Renal pelvis (tissue), 4 donors: ENCODE results near the gene CLNS1A. TPM values are rescaled to one million over a fixed set of nuclear protein-coding genes. Genes with fewer than 3 reads are reported as not detected.
"Not testable (repeated sequence)": the region's sequence is repeated elsewhere in the genome, so short reads cannot be mapped to it uniquely, and the experiment has no call there.

Experiments
- DNase-seq: peaks from one replicate; pipeline ENCODE4 v3.0.0-alpha.2; 2013
- polyA plus RNA-seq, 3 donors: library from polyadenylated mRNA; unstranded; fragments of 120-200 nt; gene quantifications; one replicate each; pipeline ENCODE4 v1.2.1, GENCODE V29; 2013; ENCODE audit not compliant: insufficient read length in 3 of 3

The CLNS1A gene
- polyA plus RNA-seq, 3 donors, result 177 to 226 (median 180) TPM

DNA sequence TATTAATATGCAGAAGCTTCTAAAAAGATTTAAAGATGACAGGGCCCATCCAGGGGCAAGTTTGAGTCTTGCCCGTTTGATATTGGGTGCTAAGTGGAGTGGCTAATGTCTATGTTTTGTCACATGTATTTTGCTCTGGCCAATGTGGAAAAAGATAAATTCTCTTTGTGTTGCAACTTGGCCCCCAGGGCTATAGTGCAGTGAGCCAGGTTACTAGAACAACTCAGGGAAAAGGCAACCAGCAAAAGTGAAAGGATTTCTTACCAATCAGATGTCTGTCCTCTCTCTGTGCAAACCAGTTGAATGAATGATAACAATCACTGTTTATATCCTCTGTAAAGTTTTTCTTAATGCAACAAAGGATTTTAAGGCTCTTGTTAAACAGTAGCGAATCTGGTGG, 4.6 kb upstream of the CLNS1A start:
- no peak for DNase-seq

DNA sequence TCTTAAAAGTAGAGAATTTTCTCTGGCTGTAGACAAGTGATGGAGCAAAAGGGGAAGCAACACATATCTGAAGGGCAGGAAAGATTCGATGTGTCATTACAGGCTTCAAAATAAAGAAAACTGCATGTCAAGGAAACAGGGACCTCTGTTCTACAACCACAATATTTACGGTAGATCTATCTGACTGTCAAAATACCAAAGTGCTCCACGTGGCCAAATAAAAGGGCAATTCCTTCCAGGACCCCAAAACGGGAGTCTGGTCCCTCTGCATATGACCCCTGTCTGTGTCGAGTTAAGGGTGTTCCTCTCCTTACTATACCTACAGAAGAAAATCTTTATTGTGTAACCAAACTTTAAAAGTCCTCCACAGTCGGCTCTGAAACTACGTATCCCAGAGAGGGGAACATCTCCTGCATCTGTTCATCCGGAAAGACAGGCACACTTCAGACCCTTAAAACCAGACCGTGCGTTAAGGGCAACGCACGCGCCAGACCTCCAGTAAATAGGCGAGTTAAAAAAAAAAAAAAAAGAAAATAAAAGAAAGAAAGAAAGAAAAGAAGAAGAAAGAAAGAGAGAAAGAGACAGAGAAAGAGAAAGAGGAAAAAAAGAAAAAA, 756 bp downstream of the CLNS1A start:
- DNase-seq, result no peak

DNA sequence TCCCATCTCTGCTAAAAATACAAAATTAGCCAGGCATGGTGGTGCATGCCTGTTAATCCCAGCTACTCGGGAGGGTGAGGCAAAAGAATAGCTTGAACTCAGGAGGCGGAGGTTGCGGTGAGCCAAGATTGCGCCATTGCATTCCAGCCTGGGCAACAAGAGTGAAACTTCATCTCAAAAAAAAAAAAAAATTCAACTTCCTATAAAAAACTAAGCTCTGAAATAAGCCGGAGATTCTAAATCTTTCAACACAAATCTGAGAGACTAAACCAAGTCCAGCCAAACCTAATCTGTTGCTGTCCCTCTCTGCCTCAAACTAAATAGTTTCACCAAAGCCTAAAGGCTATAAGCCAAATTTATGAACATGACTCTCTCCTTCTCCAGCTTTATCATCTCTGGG, 3.7 kb downstream of the CLNS1A start:
- DNase-seq, result not testable (repeated sequence)

DNA sequence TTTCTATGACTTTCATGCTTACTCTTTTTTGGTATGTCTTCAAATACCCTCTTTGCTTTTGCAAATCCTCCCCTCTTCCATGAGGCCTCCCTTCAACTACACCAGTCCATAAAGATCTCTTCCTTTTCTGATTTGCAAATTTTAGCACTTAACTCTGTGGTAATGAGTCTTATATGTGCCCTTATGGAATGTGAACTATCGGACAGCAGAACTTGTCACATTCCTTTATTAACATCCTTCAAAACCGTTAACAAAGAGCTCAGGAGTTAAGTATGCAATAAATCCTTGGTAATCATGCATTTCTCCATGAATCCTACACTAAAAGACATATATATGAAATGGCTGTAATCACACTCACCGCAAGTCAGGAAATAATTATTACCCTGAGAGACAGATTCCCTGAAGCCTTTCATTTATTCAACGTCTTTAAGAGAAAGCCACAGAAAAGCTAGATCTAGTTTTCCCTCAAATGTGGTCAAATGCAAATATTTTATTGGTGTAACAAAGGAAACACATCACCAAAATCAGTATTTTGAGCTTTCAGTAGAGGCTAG, 7.4 kb downstream of the CLNS1A start:
- DNase-seq, result no peak

DNA sequence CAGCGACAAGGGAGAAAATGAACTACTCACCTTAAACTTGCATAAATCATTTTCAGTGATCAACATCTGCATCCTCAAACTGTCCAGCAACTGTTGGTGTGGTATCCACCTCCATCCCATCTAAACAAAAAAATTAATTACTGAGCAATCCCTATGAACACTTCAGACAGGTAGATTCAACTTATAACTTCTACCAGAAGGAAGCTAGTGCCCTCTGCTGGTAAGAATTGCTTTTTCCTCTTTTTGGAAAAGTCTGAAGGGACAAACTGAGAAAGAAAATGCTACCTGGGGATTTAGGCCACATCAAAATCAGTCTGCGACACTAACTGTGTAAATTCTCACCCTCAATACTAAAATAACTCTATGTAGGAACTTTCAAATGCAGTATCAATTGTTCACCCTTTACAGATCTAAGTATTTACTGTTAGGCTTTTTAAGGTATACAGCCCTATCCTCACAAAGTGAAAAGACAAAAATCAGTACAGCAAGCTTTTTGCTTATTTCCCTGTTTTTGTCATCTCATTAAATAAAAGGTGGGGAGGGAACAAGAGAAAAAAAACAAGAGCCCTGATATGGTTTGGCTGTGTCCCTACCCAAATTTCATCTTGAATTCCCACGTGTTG, 17.9 kb downstream of the CLNS1A start:
- DNase-seq, result peak; percentile 43

DNA sequence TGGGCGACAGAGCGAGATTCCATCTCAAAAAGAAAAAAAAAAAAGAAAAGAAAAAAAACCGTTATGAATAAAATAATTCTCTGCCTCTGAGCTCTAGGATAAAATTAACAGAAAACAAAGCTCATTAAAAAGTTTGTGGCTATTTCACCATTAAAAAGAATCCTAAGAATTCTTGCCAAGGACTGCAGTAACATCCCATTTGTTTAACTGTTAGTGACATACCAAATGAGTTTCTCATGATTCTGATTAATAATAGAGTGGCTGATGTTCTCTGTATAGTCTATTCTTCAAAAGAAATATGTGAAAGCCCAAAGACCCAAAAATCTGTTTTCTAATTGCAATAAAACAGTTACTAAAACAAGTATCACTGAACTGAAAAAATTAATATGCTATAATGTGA, 19.7 kb downstream of the CLNS1A start:
- DNase-seq, result no peak

DNA sequence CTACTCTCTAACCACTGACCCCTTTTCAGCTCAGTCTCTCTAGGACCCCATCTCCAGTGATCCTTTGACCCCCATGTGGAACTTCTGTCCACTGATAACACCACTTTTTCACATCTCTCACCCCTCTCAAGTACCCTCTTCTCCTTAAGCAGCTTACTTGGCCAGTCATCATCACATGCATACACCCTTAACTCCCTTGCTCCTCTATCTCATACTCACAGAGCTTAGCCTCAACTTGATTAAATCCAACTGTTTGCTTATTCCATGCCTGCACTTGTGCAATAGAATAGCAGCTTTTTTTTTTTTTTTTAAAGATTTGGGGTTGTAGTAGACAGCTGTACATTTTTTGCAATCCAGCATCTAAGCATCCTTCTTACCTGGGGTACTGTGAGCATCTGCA, 25.7 kb downstream of the CLNS1A start:
- no peak for DNase-seq

DNA sequence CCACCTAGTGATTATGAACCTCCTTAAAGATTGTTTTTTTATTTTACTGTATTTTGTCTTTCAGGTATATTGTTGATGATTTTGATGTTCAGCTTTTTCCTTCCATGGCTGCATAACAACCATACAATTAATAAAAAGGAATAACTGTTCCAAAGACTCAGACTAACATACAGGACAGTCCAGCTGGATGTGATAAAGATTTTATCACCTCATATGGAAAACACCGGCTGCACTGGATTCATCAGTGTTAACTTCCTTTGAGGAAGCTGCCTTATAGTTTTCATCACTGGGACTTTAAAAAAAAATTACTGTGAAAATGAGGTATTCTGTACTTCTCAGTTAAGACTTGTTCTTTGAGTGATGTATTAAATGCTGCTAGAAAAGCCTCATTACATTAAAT, 28.4 kb downstream of the CLNS1A start:
- DNase-seq, result no peak

DNA sequence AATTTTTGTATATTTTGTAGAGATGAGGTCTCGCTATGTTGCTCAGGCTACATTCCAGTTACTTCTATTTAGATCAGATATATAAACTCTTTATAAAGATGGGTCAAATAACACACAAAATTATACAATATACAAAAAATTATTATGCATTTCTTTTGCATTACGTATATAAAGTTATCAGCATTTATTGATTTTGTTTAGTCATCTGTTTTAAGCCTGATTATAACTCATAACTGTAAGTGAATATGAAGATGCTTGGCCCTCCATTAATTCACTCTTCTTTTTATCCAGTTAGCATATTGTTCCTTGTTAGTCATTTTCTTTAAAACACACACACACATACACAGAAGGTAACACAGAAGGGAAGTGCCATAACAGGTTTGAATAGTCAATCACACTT, 33.3 kb downstream of the CLNS1A start:
- DNase-seq, result no peak

DNA sequence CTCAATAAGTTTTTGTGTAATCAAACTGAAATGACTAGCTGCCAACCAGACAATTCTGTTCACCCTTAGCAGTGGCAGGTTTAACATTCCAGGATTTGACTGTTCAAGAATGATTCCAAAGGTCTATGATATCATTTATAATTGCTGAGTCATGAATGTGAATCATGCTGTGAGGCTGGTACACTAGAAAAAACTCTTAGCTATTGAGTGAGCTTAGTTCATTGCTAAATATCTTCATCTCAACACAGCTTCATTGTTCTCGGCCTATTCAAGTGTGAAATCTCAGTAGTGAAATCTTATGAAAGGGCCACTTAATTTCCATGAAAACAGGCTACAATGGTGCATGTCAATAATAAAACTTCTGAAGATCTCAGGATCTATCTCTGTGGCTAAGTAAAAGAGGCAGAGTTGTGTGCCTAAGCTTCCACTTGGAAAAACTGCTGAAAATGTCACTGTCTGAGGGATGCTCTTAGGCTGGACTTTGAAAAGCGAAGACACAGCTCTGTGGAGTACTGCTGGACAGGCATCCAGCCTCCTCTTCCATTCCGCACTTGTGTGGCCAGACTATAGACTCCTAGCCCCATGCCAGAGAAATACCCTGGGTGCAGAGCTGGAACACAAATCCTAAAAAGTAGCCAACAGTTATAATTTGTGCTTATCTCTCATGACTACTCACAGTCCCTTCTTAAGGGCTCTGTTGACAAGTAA, 35.1 kb downstream of the CLNS1A start:
- DNase-seq, result no peak

DNA sequence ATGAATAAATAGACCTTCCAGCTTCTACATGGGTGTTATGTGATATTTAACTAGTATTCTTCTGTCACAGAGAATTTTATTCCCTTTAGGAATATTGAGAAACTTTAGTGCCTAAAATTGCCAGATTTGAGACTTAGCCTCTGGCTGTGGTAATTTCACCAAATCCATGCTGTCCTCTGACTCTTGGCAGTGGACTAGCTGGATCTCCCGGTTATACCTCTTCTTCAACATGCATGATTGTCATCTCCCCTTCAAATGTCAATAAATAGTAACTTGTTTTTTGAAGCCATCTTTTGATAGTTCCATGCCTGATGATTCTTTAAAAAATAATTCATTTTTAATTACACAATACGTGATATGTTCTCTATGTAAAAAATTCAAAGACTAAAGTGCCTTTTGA, 39.4 kb downstream of the CLNS1A start:
- no peak for DNase-seq

DNA sequence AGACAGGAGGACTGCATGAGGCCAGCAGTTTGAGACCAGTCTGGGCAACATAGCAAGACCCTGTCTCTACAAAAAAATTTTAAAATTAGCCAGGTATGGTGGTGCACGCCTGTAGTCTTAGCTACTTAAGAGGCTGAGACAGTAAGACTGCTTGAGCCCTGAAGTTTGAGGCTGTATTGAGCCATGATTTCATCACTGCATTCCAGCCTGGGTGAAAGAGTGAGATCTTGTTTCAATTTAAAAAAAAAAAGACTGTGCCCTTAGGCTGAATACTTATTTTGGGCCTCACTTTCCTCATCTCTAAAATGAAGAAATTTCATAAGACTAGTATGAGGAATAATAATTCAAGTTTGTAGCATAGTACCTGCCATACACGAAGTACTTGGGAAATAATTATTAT, 41.0 kb downstream of the CLNS1A start:
- DNase-seq, result no peak

DNA sequence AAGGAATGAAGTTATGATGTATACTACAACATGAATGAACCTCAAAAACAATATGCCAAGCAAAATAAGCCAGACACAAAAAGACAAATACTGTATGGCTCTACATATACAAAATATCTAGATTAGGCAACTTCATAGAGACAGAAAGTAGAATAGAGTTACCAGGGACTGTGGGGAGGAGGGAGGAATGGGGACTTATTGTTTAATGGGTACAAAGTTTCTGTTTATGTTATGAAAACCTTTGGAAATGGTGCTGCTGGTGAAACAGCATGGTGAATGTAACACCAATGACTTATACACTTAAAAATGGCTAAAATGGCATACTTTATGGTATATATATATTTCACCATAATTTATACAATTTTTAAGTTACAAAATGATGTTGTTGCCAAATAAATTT, 43.7 kb downstream of the CLNS1A start:
- no peak for DNase-seq

DNA sequence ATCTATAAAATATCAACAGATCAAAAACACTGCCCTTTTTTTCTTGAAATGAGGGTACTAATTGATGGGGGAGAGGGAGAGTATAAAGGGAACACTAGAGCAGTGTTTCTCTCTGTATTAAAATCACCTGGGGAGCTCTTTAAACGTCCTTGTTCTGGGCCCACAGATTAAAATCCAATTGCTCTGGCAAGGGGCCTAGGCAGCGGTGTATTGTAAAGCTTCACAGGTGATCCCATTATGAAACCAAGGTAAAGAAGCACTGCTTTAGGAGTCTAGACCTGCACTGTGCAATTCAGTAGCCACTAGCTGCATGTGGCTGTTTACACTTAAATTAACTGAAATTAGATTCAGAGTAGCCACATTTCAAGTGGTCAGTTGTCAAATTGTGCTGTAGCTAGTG, 44.9 kb downstream of the CLNS1A start:
- no peak for DNase-seq

DNA sequence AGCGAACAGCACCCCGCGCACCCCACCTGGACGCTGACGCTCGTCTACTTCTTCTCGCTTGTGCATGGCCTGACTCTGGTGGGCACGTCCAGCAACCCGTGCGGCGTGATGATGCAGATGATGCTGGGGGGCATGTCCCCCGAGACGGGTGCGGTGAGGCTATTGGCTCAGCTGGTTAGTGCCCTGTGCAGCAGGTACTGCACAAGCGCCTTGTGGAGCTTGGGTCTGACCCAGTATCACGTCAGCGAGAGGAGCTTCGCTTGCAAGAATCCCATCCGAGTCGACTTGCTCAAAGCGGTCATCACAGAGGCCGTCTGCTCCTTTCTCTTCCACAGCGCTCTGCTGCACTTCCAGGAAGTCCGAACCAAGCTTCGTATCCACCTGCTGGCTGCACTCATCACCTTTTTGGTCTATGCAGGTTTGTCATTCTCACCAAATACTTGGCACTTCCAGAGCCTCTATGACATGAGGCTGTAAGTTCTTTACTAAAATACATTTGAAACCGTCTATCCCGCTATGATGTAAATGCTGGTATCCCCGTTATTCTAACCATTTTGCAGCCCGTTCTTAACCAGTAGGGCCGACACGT, 47.3 kb downstream of the CLNS1A start:
- DNase-seq, result peak; percentile 34

DNA sequence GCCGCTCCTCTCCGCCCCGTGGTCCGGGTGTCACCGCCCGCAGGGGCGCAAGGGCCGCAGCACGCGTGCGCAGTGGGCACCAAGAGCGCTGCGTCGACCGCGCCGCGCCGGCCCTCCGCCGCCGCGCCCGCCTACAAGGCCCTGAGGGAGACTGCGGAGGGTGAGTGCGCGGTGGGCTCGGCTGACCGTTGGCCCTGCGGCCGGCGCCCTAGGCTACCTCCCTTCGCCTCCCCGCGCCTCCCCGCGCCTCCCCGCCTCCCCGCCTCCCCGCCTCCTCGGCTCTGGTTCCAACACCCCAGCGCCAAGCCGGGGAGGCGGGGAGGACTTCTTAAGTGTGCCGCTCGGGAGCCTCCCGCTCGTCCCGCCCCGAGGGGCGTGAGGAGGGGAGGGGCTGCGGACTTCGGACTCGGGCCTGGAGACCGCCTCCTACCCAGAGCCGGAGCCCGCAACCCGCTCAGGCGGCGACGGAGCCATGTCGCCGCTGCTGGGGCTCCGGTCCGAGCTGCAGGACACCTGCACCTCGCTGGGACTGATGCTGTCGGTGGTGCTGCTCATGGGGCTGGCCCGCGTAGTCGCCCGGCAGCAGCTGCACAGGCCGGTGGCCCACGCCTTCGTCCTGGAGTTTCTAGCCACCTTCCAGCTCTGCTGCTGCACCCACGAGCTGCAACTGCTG, 47.9 kb downstream of the CLNS1A start, which contains the start of gene AQP11:
Gene AQP11, plus strand, starts transcription at position 433 of the 673 bp plus-strand sequence. Its CDS starts 40 bp downstream, at position 473.
- DNase-seq, result peak; percentile 92

DNA sequence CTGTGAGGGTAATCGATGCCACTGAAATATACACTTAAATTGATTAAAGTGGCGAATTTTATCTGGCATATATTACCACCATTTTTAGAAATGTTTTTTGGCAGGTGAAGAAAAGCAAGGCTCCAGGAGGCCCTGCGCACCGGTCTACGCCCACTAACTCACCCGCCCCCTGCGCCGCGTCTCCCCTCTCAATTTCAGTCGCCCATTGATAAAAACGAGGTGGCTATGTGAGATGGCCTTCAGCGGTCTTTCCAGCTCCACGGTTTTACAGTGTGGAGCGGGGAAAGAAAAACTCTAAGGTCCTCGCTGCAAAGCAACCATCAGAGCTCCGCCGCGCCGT, 48.4 kb downstream of the CLNS1A start:
- no peak for DNase-seq

DNA sequence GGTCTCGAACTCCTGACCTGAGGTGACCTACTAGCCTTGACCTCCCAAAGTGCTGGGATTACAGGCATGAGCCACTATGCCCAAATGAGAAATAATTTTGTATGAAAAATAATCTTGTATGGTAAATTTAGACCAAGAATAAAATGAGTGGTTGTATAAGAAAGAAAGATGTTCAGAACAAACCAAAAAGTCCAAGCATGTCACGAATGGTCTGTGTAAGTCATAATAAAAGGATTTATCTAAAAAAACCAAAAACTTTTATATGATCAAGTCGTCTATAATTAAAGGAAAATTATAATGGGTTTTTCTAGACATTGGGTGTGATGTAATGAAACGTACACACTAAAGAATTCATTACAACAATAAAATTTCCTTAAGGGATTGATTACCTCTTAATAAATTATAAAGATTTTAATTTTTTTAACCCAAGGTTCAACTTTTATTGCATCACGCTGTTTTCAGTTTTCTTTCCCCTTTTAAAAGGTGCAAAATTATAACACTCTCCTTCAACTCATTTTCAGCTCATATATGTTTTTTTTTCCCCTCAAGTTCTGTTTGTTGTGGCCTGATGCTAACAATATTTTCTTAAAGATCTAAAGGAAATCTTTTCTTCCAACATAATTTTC, 56.8 kb downstream of the CLNS1A start:
- peak; percentile 17 for DNase-seq

DNA sequence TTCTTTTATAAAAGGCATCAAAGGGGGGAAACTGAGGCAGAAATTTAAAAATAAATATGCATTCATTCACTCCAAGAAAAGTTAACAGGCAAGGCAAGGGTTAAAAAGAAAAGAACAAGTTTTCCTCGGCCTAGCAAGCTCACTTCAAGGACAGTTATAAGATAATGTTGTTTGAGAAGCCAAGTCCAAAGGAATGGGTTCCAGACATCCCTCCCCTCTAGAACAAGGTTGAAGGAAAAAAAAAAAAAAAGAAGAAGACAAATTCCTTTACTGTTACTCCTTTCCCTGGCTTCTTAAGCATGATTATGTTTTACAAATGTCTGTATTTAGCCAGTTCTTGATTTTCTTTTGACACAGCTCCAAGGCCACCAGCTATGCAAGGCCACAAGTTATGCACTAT, 62.2 kb downstream of the CLNS1A start:
- not testable (repeated sequence) for DNase-seq

DNA sequence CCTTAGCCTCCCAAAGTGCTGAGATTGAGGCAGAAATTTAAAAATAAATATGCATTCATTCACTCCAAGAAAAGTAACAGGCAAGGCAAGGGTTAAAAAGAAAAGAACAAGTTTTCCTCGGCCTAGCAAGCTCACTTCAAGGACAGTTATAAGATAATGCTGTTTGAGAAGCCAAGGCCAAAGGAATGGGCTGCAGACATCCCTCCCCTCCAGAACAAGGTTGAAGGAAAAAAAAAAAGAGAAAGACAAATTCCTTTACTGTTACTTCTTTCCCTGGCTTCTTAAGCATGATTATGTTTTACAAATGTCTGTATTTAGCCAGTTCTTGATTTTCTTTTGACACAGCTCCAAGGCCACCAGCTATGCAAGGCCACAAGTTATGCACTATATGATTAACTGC, 66.7 kb downstream of the CLNS1A start:
- not testable (repeated sequence) for DNase-seq

DNA sequence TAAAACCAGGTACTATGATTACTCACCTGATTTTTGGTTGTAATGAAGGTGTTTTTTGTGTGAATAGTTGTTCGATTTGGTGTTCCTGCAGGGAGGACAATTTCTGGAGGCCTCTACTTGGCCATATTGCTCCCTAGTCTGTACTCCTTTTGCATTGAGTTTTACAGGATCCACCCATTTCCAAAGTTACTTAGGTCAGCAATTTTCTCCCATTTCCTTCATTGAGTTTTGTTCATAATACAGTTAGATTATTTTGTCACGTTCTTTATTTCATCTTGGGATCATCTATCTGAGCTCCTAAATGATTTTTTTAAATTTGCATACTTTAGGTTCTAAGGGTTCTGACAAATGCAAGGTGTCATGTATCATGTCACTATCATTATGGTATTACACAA, 67.9 kb downstream of the CLNS1A start:
- no peak for DNase-seq
